Measurements from ENCODE around the gene KCNQ5.
"Not testable (repeated sequence)": the region's sequence is repeated elsewhere in the genome, so short reads cannot be mapped to it uniquely, and the experiment has no call there.

KCNQ5 gene

DNA sequence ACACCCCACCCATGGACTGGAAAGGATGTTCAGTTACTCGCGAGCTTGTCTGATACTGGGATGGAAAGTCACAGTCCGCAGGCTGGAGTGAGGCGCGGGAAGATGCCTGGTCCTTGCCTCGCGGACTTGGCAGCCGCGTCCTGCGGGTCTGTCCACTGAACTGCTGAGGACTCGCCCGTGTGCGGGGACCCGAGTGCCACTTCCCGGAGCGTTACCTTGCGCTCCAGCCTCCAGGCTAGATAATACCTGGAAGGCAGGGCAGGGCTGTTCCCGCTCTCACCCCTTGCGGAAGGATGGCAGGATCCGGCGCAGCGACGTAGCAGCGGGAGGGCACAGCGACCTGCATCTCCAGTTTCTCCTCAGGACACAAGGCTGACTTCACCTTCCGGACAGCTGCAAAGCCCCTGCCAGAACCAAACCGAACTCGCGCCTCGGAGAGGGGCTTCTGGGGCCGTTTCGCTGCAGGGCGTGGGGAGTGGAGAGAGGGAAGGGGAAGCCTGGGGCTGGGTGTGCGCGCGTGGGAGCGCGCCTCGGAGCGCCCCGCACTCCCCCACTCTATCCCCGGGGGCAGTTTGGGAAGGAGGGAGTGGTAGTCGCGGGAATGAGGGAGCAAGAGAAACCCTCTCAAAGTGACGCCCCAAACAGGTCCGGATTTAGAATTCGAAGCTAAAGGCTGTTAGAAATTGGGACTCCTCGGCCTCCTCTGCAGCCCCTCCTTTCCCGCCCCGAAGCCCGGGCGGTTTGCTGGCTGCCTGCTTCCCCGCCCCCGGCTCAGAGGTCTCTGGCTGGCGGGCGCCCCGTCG lies at the start of gene KCNQ5:
TSS of gene KCNQ5 (plus strand) at position 774 of the 803 bp plus-strand sequence.
- Histone ChIP-seq H3K9me3 (ENCODE audit: severe bottlenecking) (no peaks in the 10 kb centered on the region), H3K4me3 (ENCODE audit: low read depth, low read length) (peak within 1 kb of the TSS; percentile 69), H3K27me3 (ENCODE audit: insufficient read depth, low read depth, severe bottlenecking) (no peaks in the 10 kb centered on the region), H3K27ac (peak within 1 kb of the TSS; percentile 88), H3K36me3 (peaks cover 20% of the 10 kb centered on the region)
- TF ChIP-seq, protein P1, sequence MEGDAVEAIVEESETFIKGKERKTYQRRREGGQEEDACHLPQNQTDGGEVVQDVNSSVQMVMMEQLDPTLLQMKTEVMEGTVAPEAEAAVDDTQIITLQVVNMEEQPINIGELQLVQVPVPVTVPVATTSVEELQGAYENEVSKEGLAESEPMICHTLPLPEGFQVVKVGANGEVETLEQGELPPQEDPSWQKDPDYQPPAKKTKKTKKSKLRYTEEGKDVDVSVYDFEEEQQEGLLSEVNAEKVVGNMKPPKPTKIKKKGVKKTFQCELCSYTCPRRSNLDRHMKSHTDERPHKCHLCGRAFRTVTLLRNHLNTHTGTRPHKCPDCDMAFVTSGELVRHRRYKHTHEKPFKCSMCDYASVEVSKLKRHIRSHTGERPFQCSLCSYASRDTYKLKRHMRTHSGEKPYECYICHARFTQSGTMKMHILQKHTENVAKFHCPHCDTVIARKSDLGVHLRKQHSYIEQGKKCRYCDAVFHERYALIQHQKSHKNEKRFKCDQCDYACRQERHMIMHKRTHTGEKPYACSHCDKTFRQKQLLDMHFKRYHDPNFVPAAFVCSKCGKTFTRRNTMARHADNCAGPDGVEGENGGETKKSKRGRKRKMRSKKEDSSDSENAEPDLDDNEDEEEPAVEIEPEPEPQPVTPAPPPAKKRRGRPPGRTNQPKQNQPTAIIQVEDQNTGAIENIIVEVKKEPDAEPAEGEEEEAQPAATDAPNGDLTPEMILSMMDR (IDR thresholded peaks at IDR 0.05; ENCODE audit: low read depth, low read length), result no peak
- peak; percentile 48 for DNase-seq

DNA sequence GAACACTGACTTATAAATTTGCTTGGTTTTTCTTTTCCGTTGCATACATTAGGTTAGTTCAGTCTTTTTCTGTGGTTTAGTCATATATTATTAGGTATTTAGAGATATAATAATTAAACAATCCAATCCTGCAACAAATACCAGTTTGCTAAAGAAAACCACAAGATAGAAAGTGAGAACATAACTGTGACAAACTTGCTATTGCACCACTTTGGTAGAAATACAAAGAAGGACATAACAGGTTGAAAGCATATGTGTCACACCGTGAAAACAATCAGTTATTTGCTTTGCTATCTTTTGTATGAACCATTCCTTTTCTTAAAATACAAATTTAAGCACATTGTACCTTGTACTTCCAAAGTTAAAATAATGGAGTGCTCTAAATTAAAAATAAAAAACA lies 42.0 kb upstream of the KCNQ5 start:
- H3K27me3 ChIP-seq (ENCODE audit: insufficient read depth, low read depth, severe bottlenecking), result no peaks in the 10 kb centered on the region
- DNase-seq, result no peak
- H3K27ac ChIP-seq, result peak overlapping the region; percentile 2; the same call in 1 of the 2 replicates
- no peaks in the 10 kb centered on the region for H3K36me3 ChIP-seq
- TF ChIP-seq, protein P1 (IDR thresholded peaks at IDR 0.05; ENCODE audit: low read depth, low read length), result no peak
- H3K9me3 ChIP-seq (ENCODE audit: severe bottlenecking), result no peaks in the 10 kb centered on the region
- no peak overlapping the region for H3K4me3 ChIP-seq (ENCODE audit: low read depth, low read length)

DNA sequence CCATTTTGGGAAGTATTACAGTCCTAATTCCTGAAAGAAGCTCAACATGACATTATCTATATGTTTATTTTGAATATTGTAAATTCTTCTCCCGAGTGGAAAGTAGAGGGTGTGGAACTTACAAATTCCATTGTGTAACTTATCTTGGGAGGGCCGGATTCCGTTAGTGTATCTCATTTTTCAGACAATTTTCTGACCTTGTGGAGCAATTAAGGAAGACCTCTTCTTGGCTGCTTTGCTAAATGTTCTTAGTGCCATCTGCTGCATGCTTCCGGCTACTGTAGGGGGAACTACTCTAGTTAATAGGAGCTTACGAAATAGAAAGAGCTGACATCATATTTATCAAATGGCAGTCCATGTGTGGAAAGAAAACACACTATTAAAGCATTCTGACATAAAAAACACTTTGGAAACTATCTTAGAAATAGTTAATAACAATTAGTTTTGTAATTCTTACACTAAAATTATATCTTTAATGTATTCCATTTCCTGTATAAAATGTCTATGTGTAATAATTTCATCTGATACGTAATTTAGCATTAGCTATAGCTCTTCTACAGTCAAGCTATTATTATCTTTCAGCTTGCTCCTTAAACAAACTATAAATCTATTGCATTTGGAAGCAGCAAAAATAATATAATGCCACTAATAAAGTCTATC lies 41.5 kb upstream of the KCNQ5 start:
- H3K27ac ChIP-seq, result peak overlapping the region; percentile 2; the same call in 1 of the 2 replicates
- no peak overlapping the region for H3K4me3 ChIP-seq (ENCODE audit: low read depth, low read length)
- no peaks in the 10 kb centered on the region for H3K9me3 ChIP-seq (ENCODE audit: severe bottlenecking)
- no peaks in the 10 kb centered on the region for H3K36me3 ChIP-seq
- DNase-seq, result peak; percentile 76
- TF ChIP-seq, protein P1 (IDR thresholded peaks at IDR 0.05; ENCODE audit: low read depth, low read length), result peak; percentile 57; the same call in 1 of the 2 replicates
- no peaks in the 10 kb centered on the region for H3K27me3 ChIP-seq (ENCODE audit: insufficient read depth, low read depth, severe bottlenecking)

DNA sequence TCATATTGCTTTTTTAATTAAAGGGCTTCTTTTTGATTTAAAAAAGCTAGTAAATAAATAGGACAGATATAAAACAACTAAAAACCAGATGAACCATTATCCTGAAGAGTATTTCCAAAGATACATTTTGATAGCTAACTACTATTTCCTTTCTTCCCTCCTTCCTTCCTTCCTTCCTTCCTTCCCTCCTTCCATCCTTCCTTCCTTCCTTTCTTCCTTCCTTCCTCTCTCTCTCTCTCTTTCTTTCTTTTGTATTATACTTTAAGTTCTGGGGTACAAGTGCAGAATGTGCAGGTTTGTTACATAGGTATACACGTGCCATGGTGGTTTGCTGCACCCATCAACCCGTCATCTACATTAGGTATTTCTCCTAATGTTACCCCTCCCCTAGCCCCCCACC lies 40.9 kb upstream of the KCNQ5 start:
- H3K4me3 ChIP-seq (ENCODE audit: low read depth, low read length); H3K9me3 ChIP-seq (ENCODE audit: severe bottlenecking); H3K27me3 ChIP-seq (ENCODE audit: insufficient read depth, low read depth, severe bottlenecking); H3K27ac ChIP-seq; DNase-seq; H3K36me3 ChIP-seq: not testable (repeated sequence)

DNA sequence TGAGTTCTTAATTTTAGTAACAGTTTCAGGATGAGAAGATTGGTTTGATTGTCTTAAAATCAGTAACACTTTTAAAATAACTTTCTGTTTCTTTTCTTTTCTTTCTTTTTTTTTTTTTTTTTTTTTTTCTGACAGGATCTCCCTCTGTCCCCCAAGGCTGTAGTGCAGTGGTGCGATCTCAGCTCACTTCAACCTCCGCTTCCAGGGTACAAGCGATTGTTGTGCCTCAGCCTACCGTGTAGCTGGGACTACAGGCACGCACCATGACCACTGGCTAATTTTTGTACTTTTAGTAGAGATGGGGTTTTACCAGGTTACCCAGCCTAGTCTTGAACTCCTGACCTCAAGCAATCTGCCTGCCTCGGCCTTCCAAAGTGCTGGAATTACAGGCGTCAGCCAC lies 33.7 kb upstream of the KCNQ5 start:
- H3K27me3 ChIP-seq (ENCODE audit: insufficient read depth, low read depth, severe bottlenecking), result no peaks in the 10 kb centered on the region
- no peaks in the 10 kb centered on the region for H3K36me3 ChIP-seq
- H3K4me3 ChIP-seq (ENCODE audit: low read depth, low read length), result no peak overlapping the region
- TF ChIP-seq, protein P1 (IDR thresholded peaks at IDR 0.05; ENCODE audit: low read depth, low read length), result no peak
- no peaks in the 10 kb centered on the region for H3K9me3 ChIP-seq (ENCODE audit: severe bottlenecking)
- H3K27ac ChIP-seq, result no peak overlapping the region
- no peak for DNase-seq

DNA sequence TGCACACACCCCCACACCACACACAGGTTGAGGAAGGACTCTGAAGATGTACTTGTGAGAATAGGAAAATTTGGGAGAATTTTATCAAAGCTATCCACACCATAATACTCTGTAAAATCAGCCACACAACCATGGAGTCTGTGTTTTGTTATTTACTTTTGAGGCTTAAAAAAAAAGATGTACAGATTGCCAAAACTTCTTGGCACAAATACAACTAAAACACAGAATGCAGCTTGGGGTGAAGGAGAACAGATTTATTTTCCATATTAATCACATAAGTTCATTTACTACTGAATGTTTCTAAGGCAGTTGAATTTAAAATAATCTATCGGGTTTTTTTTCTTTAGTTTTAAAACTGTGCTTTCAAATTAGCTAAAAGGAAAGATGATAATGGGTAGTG lies 32.8 kb upstream of the KCNQ5 start:
- TF ChIP-seq, protein P1 (IDR thresholded peaks at IDR 0.05; ENCODE audit: low read depth, low read length), result no peak
- no peak for DNase-seq

More for the DNA sequence above, 32.8 kb upstream of the KCNQ5 start:
- no peaks in the 10 kb centered on the region for H3K9me3 ChIP-seq (ENCODE audit: severe bottlenecking)
- H3K36me3 ChIP-seq, result no peaks in the 10 kb centered on the region
- no peak overlapping the region for H3K27ac ChIP-seq
- no peaks in the 10 kb centered on the region for H3K27me3 ChIP-seq (ENCODE audit: insufficient read depth, low read depth, severe bottlenecking)
- no peak overlapping the region for H3K4me3 ChIP-seq (ENCODE audit: low read depth, low read length)
